ENCODE results near the gene ANAPC2.

DNA sequence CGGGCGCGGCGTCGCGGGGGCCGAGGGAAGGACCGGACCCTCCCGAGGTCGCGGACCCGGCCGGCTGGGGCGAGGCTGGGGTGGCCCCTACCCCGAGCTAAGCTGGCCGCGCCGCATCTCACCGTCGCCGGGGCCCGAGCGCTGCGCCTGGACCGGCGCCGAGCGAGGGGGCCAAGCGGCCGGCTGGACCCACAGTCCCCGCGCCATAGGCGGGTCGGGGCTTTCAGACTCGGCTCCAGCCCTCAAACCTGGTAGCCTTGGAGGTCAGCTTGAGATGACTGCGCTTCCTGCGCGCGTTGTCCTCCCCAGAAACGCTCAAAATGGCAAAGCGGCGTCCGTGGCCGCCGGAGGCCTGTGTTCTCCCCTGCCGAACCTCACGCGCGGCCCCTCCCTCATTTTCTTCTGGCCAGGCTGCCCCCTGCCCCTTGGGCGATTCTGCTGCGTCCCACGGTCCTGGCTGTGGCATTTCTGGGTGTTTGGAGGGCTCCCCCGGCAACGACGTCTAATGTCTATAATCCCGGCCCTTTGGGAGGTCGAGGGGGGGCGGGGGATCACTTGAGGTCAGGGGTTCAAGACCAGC, 58.1 kb downstream of the ANAPC2 start:
- TF ChIP-seq, protein P1, sequence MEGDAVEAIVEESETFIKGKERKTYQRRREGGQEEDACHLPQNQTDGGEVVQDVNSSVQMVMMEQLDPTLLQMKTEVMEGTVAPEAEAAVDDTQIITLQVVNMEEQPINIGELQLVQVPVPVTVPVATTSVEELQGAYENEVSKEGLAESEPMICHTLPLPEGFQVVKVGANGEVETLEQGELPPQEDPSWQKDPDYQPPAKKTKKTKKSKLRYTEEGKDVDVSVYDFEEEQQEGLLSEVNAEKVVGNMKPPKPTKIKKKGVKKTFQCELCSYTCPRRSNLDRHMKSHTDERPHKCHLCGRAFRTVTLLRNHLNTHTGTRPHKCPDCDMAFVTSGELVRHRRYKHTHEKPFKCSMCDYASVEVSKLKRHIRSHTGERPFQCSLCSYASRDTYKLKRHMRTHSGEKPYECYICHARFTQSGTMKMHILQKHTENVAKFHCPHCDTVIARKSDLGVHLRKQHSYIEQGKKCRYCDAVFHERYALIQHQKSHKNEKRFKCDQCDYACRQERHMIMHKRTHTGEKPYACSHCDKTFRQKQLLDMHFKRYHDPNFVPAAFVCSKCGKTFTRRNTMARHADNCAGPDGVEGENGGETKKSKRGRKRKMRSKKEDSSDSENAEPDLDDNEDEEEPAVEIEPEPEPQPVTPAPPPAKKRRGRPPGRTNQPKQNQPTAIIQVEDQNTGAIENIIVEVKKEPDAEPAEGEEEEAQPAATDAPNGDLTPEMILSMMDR (IDR thresholded peaks at IDR 0.05 in 8 of 11, conservative IDR thresholded peaks at IDR 0.05 in 3 of 11), result no peak
- no peak for TF ChIP-seq POLR2A (IDR thresholded peaks at IDR 0.05)
- no peak for TF ChIP-seq POLR2AphosphoS5 (IDR thresholded peaks at IDR 0.05)

Measured in spleen (tissue), 7 donors.